GM19240 (cell line): ENCODE measurements around the gene FBXO15.

Source experiments
- DNase-seq: peaks from one replicate; pipeline ENCODE4 v3.0.0; 2011; ENCODE audit warnings: low spot score; ENCODE audit not compliant: insufficient read length

FBXO15 gene

DNA sequence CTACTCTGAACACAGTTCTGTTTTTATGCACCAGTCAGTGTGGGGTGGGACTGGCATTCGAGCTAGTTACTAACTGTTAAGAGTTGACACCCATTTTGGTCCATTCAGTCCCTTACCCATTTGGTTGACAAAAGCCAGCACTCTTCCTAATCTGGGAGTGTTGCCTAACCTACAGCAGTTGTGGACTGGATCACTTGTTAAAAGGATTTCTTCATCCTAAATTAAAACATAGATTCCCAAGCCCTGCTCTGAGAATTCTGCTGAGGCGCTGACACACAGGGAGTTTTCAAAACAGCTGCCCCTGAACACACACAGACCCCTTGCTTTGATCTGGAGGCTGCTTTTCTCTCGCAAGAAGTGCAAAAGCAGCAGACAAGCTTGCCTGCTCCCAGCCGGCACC lies 7.1 kb upstream of the FBXO15 start:
- no peak for DNase-seq

DNA sequence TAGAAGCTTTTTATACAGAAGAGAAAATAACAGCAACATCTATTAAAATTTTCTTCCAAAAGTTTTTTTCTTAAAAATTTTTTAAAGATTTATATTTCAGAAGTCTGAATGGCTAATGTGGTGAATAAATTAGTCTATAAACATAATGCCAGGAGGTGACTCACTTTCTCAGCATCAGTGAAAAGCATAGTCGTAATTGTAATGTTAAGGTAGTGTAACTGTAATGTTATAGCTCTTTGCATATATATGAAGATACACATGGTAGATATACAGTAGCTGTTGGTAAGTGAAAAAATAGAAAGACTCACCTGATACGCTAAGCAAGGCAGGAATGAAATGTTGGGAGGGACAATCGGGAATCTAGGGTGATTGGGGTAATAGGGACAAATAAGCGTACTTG lies 6.2 kb upstream of the FBXO15 start:
- no peak for DNase-seq

DNA sequence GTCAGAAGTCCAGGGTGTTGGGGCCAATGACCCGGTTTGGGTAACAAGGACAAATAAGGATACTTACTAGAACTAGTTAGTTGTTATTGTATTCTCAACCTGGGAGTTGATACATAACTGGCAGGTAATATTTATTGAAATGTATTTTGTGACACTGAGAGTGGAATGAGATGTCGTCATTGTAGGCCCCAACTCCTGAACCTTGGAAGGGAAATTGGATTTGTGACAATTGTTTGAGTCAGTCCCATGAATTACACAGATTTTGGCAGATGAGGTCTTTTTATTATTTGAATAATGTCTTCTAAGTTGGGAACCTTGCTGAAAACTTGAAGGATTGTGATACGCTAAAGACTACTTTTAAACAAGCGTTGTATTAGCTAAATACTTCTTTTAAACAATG lies 5.7 kb upstream of the FBXO15 start:
- no peak for DNase-seq

DNA sequence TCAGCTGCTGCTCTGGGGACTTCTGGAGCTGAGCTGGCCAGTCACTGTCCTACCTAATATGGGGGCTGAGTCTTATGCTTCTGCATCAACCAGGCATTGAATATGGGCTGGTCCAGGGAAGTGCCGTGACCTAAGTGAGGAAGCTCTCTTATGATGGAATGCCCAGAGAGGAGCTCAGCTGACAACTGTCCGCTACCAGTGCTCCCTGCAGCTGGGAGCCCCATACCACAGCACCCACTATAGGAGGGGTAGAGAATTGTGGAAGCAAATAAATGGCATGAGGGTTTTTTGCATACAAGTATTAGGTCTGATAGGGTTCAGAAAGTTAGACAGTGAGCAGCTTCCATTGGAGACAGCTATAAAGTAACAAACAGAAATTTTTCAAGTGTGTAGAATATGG lies 5.2 kb upstream of the FBXO15 start:
- no peak for DNase-seq

DNA sequence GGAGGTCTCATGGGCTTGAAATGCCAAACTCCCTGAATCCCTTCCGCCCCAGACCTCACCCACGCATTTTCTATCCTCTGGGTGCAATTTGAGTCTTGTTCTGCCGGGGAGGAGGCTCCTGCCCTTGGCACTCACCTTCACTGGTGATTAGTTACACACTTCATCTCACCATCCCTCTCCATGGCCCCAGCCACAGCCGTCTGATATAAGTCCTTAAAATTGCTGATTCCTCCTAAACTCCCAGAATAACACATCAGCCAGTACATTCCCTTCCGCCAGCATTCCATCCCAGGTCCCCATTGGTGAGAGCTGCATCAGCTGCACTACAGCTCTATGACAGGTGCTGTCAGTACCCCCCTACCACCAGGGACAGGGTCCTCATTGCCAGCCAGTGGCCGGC lies 4.6 kb upstream of the FBXO15 start:
- DNase-seq: no peak

DNA sequence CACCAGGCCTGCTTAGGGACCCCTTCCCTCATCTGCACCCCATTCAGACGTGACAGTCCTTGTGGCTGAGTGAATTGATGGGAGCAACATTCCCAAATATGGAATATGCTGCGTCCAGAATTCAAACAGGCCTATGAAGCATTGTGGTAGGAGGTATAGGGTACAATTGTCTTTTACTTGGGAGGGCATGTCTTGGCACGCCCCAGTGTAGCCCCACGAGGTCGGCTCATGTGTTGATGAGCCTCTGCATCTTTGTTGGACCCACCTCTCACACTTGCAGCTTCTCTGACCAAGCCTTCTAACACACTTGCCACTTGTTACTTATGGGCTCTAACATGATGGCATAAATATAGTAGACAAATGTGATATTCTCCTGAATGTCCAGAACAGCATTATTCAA lies 2.2 kb upstream of the FBXO15 start:
- DNase-seq: no peak

DNA sequence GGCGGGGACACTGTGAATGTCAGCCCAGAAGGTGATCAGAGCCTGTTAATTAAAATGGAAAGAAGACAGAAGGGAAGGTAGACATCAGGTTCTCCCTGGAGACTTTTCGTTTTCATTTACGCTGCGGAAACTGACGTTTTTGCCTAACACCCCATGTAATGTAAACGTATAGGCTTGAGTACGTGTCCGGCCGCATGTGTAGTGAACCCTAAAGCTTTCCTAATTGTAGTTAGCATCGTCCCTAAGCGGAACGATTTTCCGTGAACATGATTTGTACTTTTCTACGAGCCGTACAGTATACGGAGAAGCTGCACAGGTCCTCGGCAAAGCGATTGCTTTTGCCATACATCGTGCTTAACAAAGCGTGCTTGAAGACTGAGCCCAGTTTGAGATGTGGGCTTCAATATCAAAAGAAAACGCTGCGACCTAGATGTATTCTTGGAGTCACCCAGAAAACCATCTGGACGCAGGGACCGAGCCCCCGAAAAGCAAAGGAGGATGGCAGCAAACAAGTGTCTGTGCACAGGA lies 973 bp upstream of the FBXO15 start:
- no peak for DNase-seq

DNA sequence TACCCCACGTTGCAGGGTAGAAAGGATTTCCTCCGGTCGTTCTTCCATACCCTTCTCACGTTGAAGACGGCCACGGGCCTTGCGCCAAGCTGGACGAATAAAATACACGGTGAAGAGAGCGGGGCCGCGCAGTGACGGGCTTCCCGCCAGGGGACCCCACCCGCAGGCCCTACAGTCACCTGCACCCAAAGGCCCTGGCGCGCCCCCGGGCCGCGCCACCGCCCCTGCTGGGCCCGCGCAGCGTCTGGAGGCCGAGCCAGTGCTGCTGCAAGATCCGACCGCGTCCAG lies 199 bp downstream of the FBXO15 start:
- DNase-seq: no peak

DNA sequence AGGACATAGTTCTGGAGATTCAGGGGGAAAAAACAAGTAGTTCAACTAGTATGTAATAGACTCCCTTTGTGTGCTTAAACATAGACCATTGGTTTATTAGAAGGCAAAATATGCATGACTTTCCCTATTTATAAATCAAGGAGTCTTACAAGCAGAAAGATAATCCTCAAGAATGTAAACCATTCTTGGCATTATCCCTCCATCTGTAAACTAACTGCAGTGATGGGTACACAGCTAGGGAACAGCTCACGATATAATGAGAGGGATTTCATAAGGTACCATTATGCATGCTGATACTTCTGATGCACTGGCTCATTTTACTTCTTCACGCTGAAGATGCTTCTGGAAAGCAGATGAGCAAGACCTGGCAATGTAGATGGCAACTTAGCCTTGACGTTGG lies 878 bp downstream of the FBXO15 start:
- DNase-seq: no peak

DNA sequence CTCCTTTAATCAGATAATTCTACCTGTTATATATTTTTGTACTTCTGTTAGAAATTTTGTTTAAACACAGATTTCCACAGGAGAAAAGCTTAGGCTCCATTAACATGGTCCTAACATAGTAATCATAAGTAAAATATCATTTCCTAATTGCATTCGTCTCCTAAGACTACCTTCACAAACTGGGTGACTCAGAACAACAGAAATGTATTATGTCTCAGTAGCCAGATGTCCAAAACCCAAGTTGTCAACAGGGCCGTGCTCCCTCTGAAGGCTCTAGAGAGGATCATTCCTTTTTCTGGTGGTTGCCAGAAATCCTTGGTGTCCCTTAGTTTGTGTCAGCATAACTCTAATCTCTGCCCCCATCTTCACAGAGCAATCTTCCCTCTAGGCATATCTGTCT lies 5.4 kb downstream of the FBXO15 start:
- no peak for DNase-seq

DNA sequence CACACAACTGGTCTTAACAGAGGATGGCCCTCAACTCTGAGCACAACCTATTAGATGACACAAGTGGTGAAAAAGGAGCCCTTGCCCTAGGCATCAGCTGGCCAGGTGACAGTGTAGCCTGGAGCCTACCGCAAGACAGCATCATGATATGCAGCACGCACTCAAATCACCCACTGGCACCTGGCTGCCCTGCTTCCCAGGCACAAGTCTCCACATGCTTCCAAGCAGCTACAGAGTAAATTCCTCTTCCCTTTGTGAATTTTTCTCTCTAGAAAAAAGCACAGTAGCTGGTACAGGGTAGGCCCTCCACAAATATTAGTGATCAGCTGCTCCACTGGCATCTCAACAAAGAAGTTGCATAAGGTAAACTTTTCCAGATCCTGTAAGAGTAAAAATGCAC lies 6.0 kb downstream of the FBXO15 start:
- no peak for DNase-seq

DNA sequence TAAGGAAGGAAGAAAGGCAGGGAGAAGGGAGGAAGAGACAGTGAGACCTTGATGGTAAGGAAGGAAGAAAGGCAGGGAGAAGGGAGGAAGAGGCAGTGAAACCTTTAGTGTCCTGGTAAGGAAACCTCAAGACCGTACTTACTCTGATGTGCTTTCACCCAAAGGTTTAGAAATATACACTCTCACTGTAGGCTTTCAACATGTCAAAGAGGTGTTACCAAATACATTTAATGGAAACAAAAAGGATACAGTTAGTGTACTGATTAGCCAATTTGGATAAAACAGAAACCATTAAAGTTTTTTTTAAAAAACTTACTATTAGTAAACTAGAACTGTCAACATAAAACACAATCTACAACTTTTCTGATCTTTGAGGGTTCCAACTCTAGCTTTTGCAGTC lies 7.1 kb downstream of the FBXO15 start:
- DNase-seq: no peak

DNA sequence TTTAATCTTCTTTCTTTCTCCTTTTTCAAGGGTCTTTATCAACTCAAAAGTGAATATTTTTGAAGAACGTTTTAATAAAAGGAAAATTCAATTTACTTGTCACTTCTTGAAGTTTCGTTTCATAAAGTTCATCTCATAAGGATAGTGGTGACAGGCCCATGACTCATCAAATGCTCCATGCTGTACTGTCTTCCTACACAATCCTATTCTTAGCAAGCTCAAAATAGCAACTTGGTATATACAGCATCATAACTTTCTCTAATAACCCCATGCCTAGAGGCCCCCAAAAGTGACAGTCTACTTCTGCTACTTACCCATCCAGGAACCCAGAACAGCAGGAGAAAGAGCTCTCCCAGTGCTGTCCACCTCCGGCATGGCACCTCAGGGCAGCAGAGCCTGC lies 7.7 kb downstream of the FBXO15 start:
- no peak for DNase-seq

DNA sequence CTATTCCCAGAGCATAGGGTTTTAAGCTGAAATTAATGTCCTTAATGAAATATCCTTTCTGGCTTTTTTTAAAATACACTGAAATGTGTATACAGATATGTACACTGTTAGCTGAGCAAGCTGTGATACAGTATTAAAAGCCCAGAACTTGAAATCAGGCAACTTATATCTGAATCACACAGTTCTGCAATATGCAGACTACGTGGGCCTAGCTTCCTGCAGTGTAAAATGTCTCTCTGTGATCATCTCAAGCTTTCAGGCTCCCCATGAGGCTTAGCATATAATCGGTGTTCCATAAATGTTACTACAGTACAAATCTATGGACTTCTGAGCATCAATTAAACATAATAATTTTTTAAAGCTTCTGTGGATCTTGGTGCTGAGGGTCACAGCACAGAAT lies 8.2 kb downstream of the FBXO15 start:
- DNase-seq: no peak

DNA sequence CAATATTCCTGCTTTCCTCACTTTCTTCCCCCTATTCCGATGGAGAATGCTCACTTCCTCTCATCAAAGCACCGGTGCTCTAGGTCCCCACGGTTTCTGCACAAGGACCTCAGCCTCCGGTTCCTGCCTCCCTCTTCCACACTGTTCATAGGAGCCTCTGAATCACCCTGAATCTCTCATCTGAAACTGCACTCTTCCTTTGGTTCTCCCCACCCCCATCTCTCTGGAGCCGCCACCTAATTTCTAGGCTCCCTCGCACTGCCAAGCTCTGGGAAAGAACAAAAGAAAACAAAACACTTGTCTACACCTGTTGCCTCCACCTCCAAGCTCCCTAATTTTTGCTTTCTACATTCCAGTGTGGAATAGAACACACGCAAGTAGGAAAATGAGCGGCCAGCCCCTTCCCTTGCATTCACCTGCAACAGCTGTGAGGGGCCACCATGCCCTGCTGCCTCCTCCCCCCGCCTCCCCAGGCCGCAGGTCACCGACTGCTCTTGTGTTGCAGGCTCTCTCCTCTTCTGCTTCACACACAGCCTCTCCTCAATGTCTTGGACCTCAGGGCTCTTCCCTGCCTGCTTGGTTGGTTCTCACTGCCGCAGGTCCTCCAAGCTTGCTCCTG lies 9.6 kb downstream of the FBXO15 start:
- no peak for DNase-seq

DNA sequence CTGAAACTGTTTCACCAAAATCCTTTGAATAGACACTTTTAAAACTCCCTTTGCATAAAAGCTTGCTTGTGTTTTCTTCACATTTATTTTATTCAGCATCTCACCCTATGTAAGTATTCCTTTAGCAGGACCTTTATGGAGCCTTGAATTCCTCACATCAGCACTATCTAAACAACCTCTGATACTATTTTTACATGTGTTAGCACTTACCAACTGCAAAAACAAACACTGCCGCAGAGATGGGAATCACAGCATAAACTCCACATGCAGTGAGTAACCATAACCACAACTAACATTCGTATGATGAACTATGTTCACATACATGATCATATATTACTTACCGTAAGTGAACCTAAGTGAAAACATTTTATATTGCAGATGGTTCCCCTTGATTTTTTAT lies 15.4 kb downstream of the FBXO15 start:
- DNase-seq: no peak

DNA sequence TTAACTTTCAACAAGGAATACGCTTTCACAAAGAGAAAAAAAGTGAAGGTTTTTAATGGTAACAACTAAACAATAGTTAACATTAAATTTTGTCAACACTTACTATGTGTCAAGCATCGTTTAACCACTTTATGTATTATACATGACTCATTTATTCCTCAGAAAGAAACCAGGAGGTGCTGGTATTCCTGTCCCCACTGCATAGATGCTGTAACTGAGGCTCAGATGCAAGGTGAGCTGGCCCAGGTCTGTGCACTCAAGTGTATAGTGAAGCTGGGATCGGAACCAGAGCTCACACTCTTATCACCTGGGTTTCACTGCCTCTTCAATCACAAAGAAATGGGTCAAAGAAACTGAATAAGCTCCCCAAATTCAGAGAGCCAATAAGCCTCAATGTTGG lies 16.5 kb downstream of the FBXO15 start:
- no peak for DNase-seq

DNA sequence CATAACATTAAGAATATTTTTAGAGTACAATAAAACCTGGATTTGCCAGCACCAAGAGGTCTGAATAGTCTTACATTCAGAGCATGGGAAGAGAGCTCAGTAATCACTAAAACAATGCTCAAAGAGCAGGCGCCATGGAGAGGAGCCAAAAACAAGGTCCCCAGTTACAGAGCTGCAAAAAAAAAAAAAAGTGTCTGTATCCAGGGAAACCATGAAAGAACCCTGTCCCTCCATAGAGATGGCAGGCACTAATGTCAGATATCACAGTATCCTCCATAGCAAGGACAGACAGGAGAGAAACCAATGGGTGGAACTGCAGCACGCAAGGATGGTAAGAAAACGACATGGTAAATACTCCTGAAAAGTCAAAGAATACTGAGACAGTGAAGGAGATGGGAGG lies 19.5 kb downstream of the FBXO15 start:
- DNase-seq: no peak

DNA sequence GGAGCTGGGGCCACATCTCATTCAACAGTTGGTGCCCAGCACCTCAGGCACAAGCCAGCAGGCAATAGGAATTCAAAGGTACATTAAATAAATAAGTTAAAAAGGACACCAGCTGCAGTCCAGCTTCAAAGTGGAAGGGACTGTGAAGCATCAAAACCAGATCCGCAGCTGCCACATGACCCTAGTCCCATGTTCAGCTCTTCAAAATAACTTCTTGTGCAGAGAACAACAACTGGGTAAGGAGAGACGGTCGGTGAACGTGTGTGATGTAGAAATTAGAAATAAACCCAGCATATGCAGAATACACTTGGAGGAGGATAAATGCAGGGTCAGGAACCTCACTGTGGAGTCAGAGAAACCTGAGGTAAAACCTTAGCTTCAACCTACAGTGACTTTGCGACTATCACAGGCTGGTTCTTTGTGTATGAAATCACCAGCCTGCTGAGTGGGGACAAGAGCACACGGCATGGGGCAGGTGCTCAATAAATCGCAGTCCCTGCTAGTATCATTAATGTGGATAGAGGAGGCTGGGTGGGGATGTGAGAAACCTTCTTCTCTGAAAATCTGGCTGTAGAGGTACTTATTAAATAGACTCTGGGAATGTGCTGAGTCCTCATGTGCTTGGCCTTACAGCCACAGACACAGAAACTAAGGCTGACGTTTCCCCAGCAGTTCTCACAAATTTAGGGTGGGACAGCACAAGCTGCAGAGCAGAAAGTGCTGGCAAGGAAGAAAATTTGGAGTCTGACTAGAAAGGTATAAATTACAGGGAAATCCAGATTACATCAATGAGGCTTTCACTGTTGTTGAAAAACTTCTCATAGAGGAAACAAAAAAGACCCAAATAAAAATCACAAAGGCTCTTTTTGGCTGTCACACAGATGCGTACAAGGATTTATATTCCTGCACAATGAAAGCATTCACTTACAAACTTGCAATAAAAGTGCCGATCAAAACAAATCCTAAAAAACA lies 20.7 kb downstream of the FBXO15 start:
- DNase-seq: no peak

DNA sequence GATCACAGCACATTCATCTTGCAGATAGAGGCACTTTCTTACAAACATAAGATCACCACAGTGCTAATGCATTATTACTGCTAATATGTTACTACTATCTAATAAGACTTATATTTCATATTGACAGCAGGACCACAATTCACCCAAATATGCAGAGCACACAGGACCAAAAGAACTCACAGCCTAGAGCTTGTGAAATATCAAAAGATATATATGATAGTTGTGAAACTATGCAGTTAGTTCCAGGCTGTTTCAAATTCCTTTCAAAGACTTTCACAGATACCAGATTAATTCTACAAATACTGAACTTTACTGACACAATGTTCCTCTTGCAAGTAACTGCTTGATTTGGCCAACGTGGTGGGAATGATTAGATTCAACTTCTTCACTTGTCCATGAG lies 23.0 kb downstream of the FBXO15 start:
- DNase-seq: no peak

DNA sequence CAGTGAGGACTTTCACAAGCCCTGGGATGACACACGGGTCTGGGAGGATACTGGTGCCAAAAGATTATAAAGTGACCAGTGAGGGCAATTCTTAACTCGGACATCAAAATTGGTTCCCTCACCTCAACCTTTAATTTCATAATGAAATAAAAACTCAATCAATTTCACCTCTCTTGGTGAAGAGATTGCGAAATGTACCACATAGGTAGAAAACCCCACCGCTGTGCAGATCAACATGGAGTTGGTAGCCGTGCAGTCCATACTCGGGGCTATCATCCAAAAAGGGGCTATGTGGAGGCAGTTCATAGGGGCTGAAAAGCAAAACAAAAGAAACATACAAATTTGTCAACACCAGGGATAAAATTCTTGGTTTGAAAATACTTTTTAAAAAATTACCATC lies 24.4 kb downstream of the FBXO15 start:
- no peak for DNase-seq

DNA sequence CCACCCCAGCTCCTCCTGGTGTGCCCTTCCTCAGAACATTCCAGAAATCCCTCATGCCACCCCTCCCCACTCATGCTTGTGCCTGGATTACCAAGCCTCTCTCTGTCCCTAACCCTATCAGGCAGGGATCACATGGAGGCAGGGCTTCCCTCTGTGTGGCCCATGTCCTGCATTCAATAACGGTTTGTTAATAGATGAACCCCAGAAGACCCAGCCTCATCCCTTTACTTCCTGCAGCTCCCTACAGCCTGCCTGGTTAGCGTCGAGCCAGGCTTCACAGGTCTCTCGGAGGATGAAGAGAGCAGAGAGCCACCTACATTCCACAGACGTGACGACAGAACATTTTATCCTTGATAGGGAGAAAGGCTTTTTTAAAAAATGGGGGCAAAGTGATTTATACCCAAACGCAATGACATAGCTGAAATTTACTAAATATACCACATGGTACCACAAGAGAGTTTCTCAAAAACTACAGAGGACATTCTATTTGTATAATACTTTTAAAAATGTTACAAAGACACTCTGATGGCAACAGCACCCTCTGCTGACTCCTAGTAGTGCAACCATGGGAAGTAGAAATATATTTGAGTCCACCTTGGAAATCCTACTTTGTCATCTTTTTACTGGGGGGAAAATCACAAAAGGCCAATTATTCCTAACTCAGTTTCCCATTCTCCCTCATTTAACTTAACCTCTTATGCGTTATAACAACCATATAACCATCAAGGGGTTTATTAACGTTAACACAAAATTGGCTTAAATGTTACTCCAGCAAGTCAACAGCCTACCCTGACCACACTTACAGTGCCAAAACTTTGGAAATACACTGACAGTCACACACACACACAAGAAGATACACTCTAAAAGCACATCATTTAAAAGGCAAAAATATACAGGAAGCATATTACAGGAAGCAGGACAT lies 30.7 kb downstream of the FBXO15 start:
- DNase-seq: no peak
